ENCODE data around the gene SMYD1. TPM values are rescaled to one million over a fixed set of nuclear protein-coding genes. Genes with fewer than 3 reads are reported as not detected.

Gene SMYD1
- total RNA-seq, 4 donors from 2014 or later = 2.0 to 37.0 (median 13.2) TPM

DNA sequence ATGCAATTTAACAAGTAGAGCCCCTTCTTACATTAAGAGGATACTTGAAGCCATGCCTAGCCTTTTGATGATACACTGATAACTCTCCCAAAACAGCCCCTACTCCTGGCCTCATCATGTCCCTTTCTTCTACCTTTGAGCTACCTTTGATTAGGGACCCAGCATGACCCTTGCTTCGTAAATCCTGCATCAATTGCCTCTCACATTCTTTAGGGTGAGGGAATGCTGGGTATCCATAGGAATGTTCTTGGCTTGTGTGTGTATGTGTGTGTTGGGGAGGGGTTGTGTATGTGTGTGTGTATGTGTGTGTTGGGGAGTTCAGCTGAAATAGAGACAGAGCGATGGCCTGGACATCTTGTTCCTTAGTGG is 6.7 kb upstream of the SMYD1 start:
- ATAC-seq = no peak
- Histone ChIP-seq H3K4me3 (no peak overlapping the region), H3K4me1 (peaks cover 0 to 5% (median 3%) of the 10 kb centered on the region in 3 donors), H3K36me3 (no peaks in the 10 kb centered on the region), H3K27ac (no peak overlapping the region), H3K9me3 (no peaks in the 10 kb centered on the region), H3K27me3 (no peaks in the 10 kb centered on the region)
- WGBS, 2 donors (ENCODE audit: low coverage in 1 of 2) = 86% methylated on average over 1 of the region's 2 CpGs
- TF ChIP-seq CTCF (IDR thresholded peaks at IDR 0.05) (no peak), EP300 (IDR thresholded peaks at IDR 0.05) (no peak), POLR2A (IDR thresholded peaks at IDR 0.05) (no peak), POLR2AphosphoS5 (IDR thresholded peaks at IDR 0.05) (no peak)

GRCh38 chr2:88061295-88061694 is 6.3 kb upstream of the SMYD1 start:
- no peaks in the 10 kb centered on the region for H3K9me3 ChIP-seq

GRCh38 chr2:88066543-88066942 is 1.1 kb upstream of the SMYD1 start:
- WGBS, 2 donors (ENCODE audit: low coverage in 1 of 2) = 34 to 39% methylated on average over 4 of the region's 4 CpGs
- H3K4me1 ChIP-seq = no peaks in the 10 kb centered on the region
- H3K4me3 ChIP-seq = no peak overlapping the region
- peak overlapping the region in 1 of 4 donors; percentile 46 for H3K27ac ChIP-seq
- no peak for TF ChIP-seq CTCF (IDR thresholded peaks at IDR 0.05)
- TF ChIP-seq POLR2AphosphoS5 (IDR thresholded peaks at IDR 0.05) = no peak
- TF ChIP-seq EP300 (IDR thresholded peaks at IDR 0.05) = no peak
- no peak for ATAC-seq
- no peaks in the 10 kb centered on the region for H3K36me3 ChIP-seq
- H3K27me3 ChIP-seq = peaks cover 16% of the 10 kb centered on the region
- no peaks in the 10 kb centered on the region for H3K9me3 ChIP-seq

More at GRCh38 chr2:88061295-88061694, 6.3 kb upstream of the SMYD1 start:
- no peak for ATAC-seq
- H3K36me3 ChIP-seq = no peaks in the 10 kb centered on the region
- 74 to 76% methylated on average over 3 of the region's 3 CpGs for WGBS, 2 donors (ENCODE audit: low coverage in 1 of 2)
- TF ChIP-seq POLR2AphosphoS5 (IDR thresholded peaks at IDR 0.05) (no peak), POLR2A (IDR thresholded peaks at IDR 0.05) (no peak), CTCF (IDR thresholded peaks at IDR 0.05) (no peak), EP300 (IDR thresholded peaks at IDR 0.05) (no peak)
- H3K27me3 ChIP-seq = no peaks in the 10 kb centered on the region
- H3K4me3 ChIP-seq = no peak overlapping the region
- H3K4me1 ChIP-seq = peaks cover 0 to 1% (median under 1%) of the 10 kb centered on the region in 3 donors
- no peak overlapping the region for H3K27ac ChIP-seq

- no peak overlapping the region for H3K4me3 ChIP-seq
- H3K9me3 ChIP-seq = no peaks in the 10 kb centered on the region
- H3K27ac ChIP-seq = peak overlapping the region in 3 of 4 donors; percentile 41 to 48 (median 46)
- no peaks in the 10 kb centered on the region for H3K36me3 ChIP-seq
- TF ChIP-seq POLR2AphosphoS5 (IDR thresholded peaks at IDR 0.05) (no peak), CTCF (IDR thresholded peaks at IDR 0.05) (no peak), EP300 (IDR thresholded peaks at IDR 0.05) (no peak), POLR2A (IDR thresholded peaks at IDR 0.05) (no peak)
- H3K4me1 ChIP-seq = no peaks in the 10 kb centered on the region
- peaks cover 16% of the 10 kb centered on the region for H3K27me3 ChIP-seq
- 49 to 75% methylated on average over 1 to 5 of the region's 5 CpGs for WGBS, 2 donors (ENCODE audit: low coverage in 1 of 2)
- no peak for ATAC-seq
These were observed 436 bp upstream of the SMYD1 start for GRCh38 chr2:88067189-88067588.

DNA sequence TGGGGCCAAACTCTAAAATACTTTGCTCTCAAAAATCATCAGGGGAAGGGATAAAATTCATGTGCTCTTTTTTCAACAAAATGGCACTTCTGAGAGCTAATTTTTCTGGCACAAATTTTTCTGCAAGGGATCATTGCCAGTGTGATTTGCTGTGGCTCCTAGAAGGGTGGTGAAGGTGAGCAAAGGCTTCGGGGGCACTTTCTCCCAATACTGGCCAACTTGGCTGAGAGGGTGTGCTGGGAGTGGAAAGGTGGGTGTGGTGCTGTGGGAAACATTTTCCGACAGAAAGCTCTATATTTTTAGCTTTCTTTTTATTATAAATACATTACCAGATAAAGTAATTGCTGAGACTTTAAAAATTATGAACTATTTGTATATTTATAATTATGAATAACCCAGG is 419 bp downstream of the SMYD1 start:
- H3K27ac ChIP-seq = peak overlapping the region in 3 of 4 donors; percentile 41 to 48 (median 46)
- H3K4me1 ChIP-seq = no peaks in the 10 kb centered on the region
- H3K9me3 ChIP-seq = no peaks in the 10 kb centered on the region
- no peaks in the 10 kb centered on the region for H3K36me3 ChIP-seq
- no peak for ATAC-seq
- H3K4me3 ChIP-seq = peak overlapping the region in 1 of 2 donors; percentile 25
- TF ChIP-seq POLR2AphosphoS5 (IDR thresholded peaks at IDR 0.05) = no peak
- no peak for TF ChIP-seq POLR2A (IDR thresholded peaks at IDR 0.05)
- TF ChIP-seq CTCF (IDR thresholded peaks at IDR 0.05) = no peak
- TF ChIP-seq EP300 (IDR thresholded peaks at IDR 0.05) = no peak
- 19 to 53% methylated on average over 2 of the region's 2 CpGs for WGBS, 2 donors (ENCODE audit: low coverage in 1 of 2)
- peaks cover 16% of the 10 kb centered on the region for H3K27me3 ChIP-seq
